MG63 (cell line): ENCODE measurements around the gene TEAD1. TPM values are rescaled to one million over a fixed set of nuclear protein-coding genes. Genes with fewer than 3 reads are reported as not detected.

Experiments used
- DNase-seq: peaks from one replicate; pipeline ENCODE4 v3.0.0-alpha.2; 2020
- H3K27me3 ChIP-seq: fragments of 250-450 bp; sonication (Bioruptor Pico); 2 replicates; pipeline ENCODE4 v1.5.1; 2020; ENCODE audit warnings: mild to moderate bottlenecking, moderate library complexity
- H3K36me3 ChIP-seq: fragments of 250-450 bp; sonication (Bioruptor Pico); 2 replicates; pipeline ENCODE4 v1.5.1; 2020; ENCODE audit warnings: mild to moderate bottlenecking, moderate library complexity
- H3K4me3 ChIP-seq: fragments of 250-450 bp; sonication (Bioruptor Pico); 2 replicates; pipeline ENCODE4 v1.5.1; 2020; ENCODE audit warnings: mild to moderate bottlenecking, moderate library complexity
- H3K9me3 ChIP-seq: fragments of 250-450 bp; sonication (Bioruptor Pico); 2 replicates; pipeline ENCODE4 v1.5.1; 2020; ENCODE audit warnings: mild to moderate bottlenecking, moderate library complexity
- total RNA-seq: library from RNA; depleted of rRNA; stranded (reverse); fragments of >200 nt; shearing (Covaris generic); gene quantifications from 2 replicates; pipeline ENCODE4 v1.2.3, GENCODE V29; 2014; ENCODE audit warnings: low replicate concordance

Gene TEAD1
- total RNA-seq, 1 experiment from 2014 or later: 17.5 TPM

DNA sequence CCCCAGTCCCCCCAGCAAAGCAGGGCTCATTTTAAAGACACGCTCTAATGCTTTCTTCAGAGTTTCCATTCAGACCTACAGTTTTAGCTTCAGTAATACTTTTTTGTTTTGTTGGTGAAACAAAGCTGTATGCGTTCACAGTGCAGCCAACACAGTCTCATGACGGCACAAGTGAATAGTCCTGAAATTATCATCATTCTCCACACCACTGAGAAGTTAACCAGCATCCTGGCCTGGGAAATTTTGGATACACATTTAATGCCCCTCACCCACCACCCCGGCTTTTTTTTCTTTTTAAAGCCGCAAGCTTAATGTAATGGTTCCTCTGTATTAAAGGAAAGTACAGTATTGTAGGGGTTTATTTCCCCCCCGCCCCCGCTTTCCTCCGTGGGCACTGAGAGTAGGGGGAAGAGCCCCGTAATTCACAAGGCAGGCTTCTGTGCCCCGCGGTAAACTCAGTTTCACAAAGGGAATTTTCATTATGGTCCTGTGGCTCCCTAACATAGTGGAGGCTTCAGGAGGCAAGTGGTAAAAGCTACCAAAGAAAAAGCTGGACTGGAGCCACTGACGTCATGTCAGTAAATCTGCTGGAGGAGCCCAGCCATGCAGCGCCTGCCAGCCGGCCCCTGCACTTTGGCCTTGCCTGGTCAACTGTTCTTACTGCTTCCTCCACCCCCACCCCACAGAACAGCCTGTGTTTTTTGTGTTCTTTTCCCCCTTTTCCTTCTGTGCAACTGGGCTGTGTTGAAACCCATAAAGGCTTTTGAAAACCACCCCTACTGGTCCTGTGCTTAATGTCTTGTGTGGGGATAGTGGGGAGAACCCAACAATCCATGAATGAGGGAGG is 18.2 kb downstream of the TEAD1 start:
- H3K4me3 ChIP-seq: peak overlapping the region; percentile 32
- H3K36me3 ChIP-seq: peaks cover 11% of the 10 kb centered on the region; the same call in 1 of the 2 replicates
- no peaks in the 10 kb centered on the region for H3K9me3 ChIP-seq
- peak; percentile 96 for DNase-seq
- no peaks in the 10 kb centered on the region for H3K27me3 ChIP-seq

DNA sequence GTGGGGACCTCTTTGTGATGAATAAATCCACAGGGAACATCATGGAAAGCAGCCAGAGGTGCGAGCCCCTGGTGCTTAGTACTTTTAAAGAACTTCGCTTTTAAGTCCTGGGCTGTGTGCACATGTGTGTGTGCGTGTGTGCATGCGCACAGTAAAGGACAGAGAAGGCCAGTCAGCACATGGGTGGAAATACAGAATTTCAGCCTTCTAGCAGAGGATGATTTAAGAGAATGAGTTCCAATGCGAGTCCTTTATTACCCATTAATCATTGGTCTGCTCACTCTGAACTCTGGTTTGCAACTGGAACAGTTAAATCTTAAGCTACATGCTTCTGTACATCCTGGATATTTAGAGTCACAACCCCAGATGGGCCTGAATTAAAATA is 18.9 kb downstream of the TEAD1 start:
- no peaks in the 10 kb centered on the region for H3K27me3 ChIP-seq
- peak overlapping the region; percentile 3; the same call in 1 of the 2 replicates for H3K4me3 ChIP-seq
- peaks cover 11% of the 10 kb centered on the region; the same call in 1 of the 2 replicates for H3K36me3 ChIP-seq
- H3K9me3 ChIP-seq: no peaks in the 10 kb centered on the region
- DNase-seq: no peak

DNA sequence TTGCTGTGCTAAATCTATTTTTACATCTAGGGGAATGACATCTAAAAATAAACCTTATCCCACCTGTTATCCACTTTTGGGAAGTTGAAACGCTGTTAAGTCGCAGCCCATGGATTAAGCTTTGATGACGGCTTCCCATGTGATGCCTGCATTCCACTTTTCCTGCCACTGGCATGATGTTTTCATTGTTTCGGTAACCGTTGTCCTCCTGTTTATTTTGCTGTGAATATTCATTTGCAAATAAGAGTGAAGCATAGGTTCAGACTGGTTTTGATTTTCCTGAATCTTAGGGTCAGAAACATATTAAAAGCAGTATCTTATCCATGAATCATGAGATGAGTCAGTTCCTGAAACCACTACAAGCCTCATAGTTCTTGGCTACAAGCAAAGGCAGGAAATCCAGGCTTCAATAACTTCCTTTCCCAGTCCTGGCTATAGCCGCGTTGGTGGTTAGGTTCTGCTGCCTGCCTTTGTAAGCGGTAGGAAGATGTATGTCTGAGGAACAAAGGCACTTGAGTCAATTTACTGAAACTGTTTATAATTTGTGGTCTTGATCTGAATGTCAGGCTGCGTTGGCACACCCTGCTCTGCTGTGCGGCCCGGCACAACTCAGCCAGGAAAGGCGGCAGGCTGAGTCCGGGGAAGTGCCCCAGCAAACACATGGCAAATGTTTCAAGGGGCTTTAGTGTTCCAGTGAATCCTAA is 19.4 kb downstream of the TEAD1 start:
- H3K36me3 ChIP-seq: peaks cover 11% of the 10 kb centered on the region; the same call in 1 of the 2 replicates
- peak overlapping the region; percentile 9; the same call in 1 of the 2 replicates for H3K4me3 ChIP-seq

DNA sequence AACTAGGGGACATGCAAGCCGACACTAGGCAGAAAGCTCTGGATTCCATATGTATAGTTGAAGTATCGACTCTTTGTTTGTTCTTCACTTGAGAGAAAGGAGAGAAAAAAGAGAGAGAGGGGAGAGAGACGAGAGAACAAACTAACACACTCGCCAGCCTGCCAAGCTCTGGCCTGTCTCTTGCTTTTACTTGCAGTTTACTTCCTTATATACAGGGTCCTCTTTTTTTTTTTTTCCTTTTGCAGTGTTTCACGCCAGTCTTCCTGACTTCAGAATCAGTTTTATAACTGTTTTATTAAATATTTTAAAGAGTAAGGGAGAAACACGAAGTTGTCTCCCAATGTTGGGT is 19.9 kb downstream of the TEAD1 start:
- peaks cover 11% of the 10 kb centered on the region; the same call in 1 of the 2 replicates for H3K36me3 ChIP-seq
- H3K27me3 ChIP-seq: no peaks in the 10 kb centered on the region
- no peak for DNase-seq
- no peaks in the 10 kb centered on the region for H3K9me3 ChIP-seq
- H3K4me3 ChIP-seq: peak overlapping the region; percentile 9; the same call in 1 of the 2 replicates

More for the DNA sequence above, 19.4 kb downstream of the TEAD1 start:
- DNase-seq: peak; percentile 91
- Histone ChIP-seq H3K27me3 (no peaks in the 10 kb centered on the region), H3K9me3 (no peaks in the 10 kb centered on the region)

DNA sequence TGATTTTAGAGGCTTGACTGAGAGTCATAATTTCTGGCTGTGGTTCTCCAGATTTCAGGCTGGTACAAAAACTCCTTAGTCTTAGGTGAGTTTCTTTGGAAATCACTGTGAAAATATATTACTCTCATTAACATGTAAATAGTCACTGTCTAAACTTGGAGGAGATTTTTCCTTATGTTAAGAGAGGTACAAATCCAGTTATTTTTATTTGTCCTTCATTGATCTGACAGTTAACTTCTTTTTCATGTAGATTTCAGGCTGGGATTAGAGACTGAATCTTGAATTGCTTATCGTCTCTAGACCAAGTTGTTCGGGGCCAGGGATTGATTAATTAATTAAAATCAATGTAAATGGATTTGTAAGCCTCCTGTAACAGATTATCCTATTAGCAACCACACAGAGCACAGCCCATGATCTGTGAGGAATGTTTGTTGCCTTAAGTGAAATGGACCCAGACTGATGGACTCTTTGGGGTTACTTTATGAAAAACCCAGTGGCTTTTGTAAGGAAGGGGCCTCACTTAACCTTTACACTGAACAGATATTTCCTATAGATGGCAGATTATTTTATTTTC is 21.1 kb downstream of the TEAD1 start:
- no peak overlapping the region for H3K4me3 ChIP-seq
- DNase-seq: no peak

DNA sequence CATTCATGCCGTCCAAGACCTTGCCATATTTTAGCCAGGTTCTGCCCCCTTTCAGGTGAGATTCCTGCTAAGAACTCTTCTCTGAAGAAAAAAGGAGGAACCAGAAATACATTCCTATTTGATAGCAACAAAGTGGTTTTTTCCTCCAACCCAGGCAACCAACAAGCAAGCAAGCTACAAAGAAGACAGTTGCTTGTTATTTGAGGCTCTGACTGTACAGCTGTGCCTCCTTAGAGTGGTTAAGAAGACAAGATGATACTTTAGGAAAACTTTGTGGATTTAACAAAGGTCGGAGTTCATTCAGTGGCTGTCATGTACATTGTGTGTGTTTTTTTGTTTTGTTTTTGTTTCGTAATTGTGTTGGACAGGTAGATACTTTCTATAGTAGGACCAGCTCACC is 21.7 kb downstream of the TEAD1 start:
- Histone ChIP-seq H3K36me3 (peaks cover 15% of the 10 kb centered on the region), H3K27me3 (no peaks in the 10 kb centered on the region), H3K4me3 (no peak overlapping the region), H3K9me3 (no peaks in the 10 kb centered on the region)
- no peak for DNase-seq

More for the DNA sequence above, 21.1 kb downstream of the TEAD1 start:
- Histone ChIP-seq H3K9me3 (no peaks in the 10 kb centered on the region), H3K36me3 (peaks cover 15% of the 10 kb centered on the region), H3K27me3 (no peaks in the 10 kb centered on the region)

DNA sequence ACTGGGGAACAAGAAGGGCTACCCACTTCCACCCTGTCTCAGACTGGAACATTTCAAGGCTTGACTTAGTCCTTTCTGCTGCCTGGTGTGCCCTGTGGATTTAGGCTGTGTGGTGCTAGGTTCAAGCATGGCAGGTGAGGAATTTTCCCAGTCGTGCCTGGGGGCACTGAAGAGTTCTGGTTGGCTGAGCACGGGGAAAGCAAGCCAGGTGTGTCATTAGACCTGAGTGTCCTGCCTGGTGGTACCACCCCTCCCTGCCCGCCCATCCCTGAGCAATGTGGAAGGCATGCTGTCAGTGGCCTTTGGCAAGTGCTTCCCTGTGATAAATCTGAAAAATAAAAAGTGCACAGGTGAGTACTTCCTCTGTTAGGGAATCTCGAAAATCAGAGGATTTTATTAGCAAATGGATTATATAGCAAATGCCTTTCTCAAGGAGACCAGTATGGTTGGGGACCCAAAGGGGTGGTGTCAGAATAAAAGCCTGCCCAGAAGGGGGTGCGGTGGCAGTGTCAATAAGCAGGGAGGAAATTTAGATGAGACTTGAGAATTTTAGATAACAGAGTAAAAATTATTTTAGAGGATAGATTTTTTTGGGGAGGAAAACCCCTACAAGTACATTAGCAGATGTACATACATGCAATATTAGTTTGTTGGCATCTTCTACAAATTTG is 22.8 kb downstream of the TEAD1 start:
- Histone ChIP-seq H3K4me3 (no peak overlapping the region), H3K27me3 (no peaks in the 10 kb centered on the region), H3K9me3 (no peaks in the 10 kb centered on the region), H3K36me3 (peaks cover 9% of the 10 kb centered on the region)
- no peak for DNase-seq

DNA sequence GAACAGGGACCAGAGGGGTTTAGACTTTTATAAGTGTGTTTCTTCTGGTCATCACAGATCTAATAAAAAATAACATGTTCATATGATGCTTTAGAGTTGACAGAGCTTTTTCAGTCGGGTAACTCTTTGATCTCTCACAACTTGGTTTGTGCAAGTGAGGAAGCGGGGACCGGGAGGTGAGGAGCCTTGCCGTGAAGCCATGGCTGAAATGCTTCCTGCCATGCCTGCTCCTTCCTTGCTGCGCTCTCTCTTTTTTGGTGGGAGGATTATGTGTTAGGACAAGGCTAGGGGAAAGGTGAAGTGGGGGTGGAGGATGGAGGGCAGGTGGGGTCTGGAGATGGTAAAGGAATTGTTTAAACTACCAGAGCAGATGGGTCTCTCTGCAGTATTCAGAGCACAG is 23.8 kb downstream of the TEAD1 start:
- DNase-seq: no peak
- Histone ChIP-seq H3K9me3 (no peaks in the 10 kb centered on the region), H3K36me3 (peaks cover 10% of the 10 kb centered on the region), H3K4me3 (no peak overlapping the region), H3K27me3 (no peaks in the 10 kb centered on the region)

DNA sequence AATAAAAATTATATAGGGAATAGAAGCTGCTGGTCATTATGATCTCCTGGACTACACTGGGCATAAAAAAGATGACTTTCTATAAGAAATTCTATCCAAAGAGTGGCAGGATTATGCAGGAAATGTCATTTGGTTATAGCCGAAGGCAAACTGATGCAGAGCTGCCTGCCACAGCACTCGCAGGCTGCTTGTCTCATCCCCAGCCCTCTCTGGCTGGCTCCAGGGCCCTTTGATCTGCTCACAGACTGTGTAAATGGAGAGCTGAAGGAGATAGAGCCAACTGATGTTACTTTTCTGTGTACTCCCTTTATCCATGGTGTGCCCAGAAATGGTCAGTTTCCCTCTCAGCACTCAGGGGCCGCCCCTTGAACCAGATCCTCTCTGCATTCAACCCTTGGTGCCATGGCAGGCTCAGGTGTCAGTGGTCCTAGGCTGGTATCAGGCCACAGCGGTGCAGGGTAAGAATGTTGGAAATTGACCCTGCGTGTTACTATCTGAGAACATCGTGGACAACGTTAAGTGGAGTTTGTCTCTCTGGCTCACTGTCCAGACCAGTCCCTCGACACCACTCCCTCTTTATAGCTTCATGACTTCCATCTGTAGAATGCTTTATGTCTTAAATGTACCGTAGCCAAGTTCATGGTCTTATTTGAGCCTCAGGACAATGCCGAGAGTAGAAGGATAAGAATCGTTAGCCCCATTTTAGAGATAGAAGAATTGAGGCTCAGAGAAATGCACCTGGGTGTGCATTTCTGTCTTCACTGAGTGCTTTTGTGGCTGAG is 27.8 kb downstream of the TEAD1 start:
- no peaks in the 10 kb centered on the region for H3K9me3 ChIP-seq
- H3K36me3 ChIP-seq: peaks cover 20% of the 10 kb centered on the region
- no peaks in the 10 kb centered on the region for H3K27me3 ChIP-seq
- H3K4me3 ChIP-seq: no peak overlapping the region
- DNase-seq: no peak

DNA sequence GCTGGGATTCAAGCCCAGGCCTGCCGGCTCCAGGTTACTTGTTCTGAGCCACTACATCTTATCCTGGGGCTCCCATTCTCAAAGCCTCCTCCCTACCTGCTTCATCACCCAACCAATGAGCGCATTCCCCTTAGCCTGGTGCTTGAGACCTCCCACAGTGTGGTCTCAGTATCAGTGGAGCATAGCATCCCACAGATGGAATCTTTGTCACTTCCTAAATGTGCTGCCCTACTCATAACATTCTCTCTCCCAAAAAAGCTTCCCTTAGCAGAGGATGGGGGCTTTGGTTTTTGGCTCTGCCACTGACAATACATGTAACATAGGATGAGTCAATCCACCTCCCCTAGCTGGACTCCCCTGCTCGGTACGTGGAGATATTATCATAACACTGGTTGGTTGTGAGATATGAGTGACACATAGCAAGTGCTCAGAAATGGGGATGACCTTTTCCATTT is 28.8 kb downstream of the TEAD1 start:
- peaks cover 26% of the 10 kb centered on the region for H3K36me3 ChIP-seq
- no peak for DNase-seq
- no peaks in the 10 kb centered on the region for H3K9me3 ChIP-seq
- no peak overlapping the region for H3K4me3 ChIP-seq
- no peaks in the 10 kb centered on the region for H3K27me3 ChIP-seq

DNA sequence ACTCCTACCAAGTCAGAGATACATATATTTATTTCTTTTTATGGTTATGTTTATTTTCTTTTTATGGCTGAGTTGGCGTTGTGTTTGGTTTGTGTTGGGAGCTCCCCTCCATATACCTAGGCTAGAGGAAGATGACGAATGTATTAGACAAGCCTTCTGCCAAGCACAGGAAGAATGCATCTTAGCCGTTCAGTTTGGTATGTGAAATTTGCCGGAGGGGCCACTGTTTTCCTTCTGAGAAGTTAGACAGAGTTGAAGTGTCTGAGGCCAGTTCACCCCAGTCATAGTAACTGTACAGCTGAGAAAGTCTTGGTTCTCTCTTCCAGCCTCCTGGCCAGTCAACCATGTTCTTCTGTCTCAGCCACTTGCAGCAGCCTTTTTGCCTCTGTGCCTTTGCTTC is 29.8 kb downstream of the TEAD1 start:
- H3K9me3 ChIP-seq: no peaks in the 10 kb centered on the region
- H3K4me3 ChIP-seq: no peak overlapping the region
- no peaks in the 10 kb centered on the region for H3K27me3 ChIP-seq
- peak; percentile 70 for DNase-seq
- peaks cover 28% of the 10 kb centered on the region for H3K36me3 ChIP-seq

DNA sequence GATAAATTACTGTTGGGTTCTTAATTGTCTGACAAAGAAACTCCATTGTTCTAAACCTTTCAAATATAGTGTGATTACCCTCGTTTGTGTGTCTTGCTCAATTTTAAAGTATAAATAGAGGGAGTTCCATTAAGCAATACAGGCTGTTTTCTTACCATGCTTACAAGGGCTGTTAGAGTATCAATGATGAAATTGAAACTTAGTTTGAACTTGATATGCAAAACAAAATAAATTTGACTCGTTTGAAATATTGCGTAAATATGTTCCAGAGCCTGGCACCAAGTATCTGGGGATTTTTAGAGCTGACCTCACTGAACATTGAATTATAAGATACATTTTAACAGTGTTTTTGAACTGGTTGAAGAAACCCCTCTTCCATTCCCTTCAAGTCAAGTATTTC is 31.7 kb downstream of the TEAD1 start:
- no peaks in the 10 kb centered on the region for H3K27me3 ChIP-seq
- no peak for DNase-seq
- peaks cover 31% of the 10 kb centered on the region for H3K36me3 ChIP-seq

DNA sequence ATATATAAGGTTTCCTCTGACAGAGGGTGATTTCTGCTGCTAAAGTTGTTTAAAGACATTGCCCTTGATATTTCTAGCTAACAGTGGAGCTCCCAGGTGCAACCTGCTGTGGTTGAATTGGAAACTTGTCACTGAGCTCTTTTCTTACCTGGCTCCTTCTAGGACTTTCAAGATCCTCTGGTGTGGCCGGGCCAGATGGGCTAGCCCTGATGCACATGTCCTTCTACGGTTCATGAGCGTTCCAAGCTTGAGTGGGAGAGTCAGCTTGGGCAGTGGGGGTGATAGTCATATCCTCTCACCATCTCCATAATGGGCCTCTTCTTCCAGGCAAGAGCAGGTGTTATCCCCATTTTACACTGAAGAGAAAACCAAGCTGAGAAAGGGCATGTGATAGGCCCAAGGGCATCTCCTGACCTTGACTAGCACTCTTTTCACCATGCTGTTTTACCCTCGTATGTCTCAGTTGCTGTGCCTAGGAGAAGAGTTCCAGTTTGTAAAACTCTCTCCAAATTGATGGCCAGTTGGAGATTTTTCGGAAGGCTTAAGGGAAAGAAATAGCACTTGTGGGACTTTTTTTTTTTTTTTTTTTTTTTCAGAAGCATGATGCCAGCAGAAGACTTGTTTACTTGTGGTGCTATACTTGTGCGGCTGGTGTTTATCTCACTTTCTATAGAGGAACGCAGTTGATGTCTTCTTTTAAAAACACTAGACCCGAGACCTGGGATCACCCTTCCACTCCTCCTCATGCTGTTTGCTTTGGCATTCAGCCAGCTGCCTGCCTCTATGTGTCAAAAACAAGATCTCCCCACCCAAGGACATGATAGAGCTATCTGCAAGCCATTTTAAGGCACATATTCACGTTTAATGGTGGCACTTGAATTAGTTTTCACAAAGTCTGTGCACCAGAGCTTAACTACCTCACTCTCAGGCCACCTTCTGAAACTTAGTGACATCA is 32.6 kb downstream of the TEAD1 start:
- H3K36me3 ChIP-seq: peaks cover 32% of the 10 kb centered on the region
- no peaks in the 10 kb centered on the region for H3K27me3 ChIP-seq
- H3K4me3 ChIP-seq: no peak overlapping the region
- no peak for DNase-seq
- H3K9me3 ChIP-seq: no peaks in the 10 kb centered on the region

More for the DNA sequence above, 31.7 kb downstream of the TEAD1 start:
- H3K4me3 ChIP-seq: no peak overlapping the region
- H3K9me3 ChIP-seq: no peaks in the 10 kb centered on the region

DNA sequence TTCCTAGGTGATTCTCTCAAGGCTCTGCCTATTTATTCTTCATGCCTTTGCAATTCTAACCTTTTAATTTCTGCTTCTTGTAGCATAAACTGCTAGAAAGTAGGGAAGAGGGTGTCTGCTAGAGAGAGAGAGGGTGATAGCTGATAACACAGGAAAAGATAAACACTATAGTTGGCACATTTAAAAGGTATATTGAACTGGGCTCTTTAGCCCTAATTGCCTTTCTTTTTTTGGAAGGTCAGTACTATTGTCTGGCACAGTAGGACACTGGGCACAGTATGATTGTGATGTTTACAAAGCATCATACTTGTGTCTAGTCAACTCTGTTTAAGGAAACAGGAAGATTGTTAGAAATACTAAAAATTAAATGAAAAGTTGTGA is 33.3 kb downstream of the TEAD1 start:
- H3K4me3 ChIP-seq: no peak overlapping the region
- H3K36me3 ChIP-seq: peaks cover 32% of the 10 kb centered on the region
- no peak for DNase-seq
- H3K9me3 ChIP-seq: no peaks in the 10 kb centered on the region
- no peaks in the 10 kb centered on the region for H3K27me3 ChIP-seq

DNA sequence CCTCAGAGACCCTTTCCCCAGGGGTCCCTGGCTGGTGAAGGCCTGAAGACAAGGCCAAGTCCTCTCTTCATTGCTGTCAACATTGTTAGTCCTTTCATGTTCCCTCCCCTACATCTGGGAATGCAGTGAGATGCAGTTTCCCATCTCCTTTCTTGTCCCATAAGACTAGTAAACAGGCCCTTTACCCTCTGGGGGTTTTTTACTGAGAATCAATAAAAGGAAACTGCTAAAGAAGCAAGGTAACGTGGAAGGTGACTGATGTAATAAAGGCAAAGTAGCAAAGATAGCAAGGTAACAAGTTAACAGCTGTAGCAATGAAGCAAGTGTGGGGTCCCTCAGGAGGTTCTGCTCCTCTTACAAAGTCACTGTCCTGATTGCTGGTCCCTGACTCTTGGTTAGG is 37.3 kb downstream of the TEAD1 start:
- peaks cover 21% of the 10 kb centered on the region for H3K36me3 ChIP-seq
- no peaks in the 10 kb centered on the region for H3K9me3 ChIP-seq
- no peaks in the 10 kb centered on the region for H3K27me3 ChIP-seq
- no peak for DNase-seq
- no peak overlapping the region for H3K4me3 ChIP-seq
